Neural cell (in vitro differentiated cells): ENCODE measurements around the gene LRRC18. TPM values are rescaled to one million over a fixed set of nuclear protein-coding genes. Genes with fewer than 3 reads are reported as not detected.

Source experiments
- H2AFZ ChIP-seq: fragments of 200-600, 300-800 bp; sonication (generic), shearing (Covaris generic); 2 replicates; pipeline ENCODE4 v1.6.0; 2014; ENCODE audit warnings: low read depth, mild to moderate bottlenecking, antibody characterized with exemption, low read length, moderate library complexity
- H3F3A ChIP-seq: fragments of 200-600 bp; shearing (Covaris generic); 2 replicates; pipeline ENCODE4 v1.6.1; 2016; ENCODE audit warnings: mild to moderate bottlenecking, moderate library complexity, mixed read lengths, antibody characterized with exemption, low read length; ENCODE audit not compliant: insufficient read depth, poor library complexity, severe bottlenecking
- H3K27ac ChIP-seq: fragments of 200-600, 300-800 bp; sonication (generic), shearing (Covaris generic); 2 replicates; pipeline ENCODE4 v1.5.1; 2014; ENCODE audit warnings: mild to moderate bottlenecking, low read length, moderate library complexity
- H3K27me3 ChIP-seq: fragments of 300-800, 200-600 bp; sonication (generic), shearing (Covaris generic); 2 replicates; pipeline ENCODE4 v1.6.0; 2014; ENCODE audit warnings: mild to moderate bottlenecking, low read depth, low read length, moderate library complexity; ENCODE audit not compliant: insufficient read depth
- H3K36me3 ChIP-seq: fragments of 300-800, 200-600 bp; sonication (generic), shearing (Covaris generic); 2 replicates; pipeline ENCODE4 v1.5.1; 2014; ENCODE audit warnings: mild to moderate bottlenecking, antibody characterized with exemption, low read length, moderate library complexity; ENCODE audit not compliant: insufficient read depth
- H3K4me2 ChIP-seq: fragments of 300-800, 200-600 bp; sonication (generic), shearing (Covaris generic); 2 replicates; pipeline ENCODE4 v1.6.0; 2014; ENCODE audit warnings: mild to moderate bottlenecking, low read length
- H3K4me3 ChIP-seq: fragments of 300-800, 200-600 bp; sonication (generic), shearing (Covaris generic); 2 replicates; pipeline ENCODE4 v1.5.1; 2014; ENCODE audit warnings: mild to moderate bottlenecking, low read length, moderate library complexity
- H3K79me2 ChIP-seq: fragments of 200-600 bp; shearing (Covaris generic); replicated peaks from 2 replicates; pipeline ENCODE4 v1.6.0; 2014; ENCODE audit warnings: mild to moderate bottlenecking, low read length, moderate library complexity; ENCODE audit not compliant: insufficient read depth
- H3K9ac ChIP-seq: fragments of 300-800, 200-600 bp; sonication (generic), shearing (Covaris generic); 2 replicates; pipeline ENCODE4 v1.6.1; 2016; ENCODE audit warnings: mild to moderate bottlenecking, low read length, mixed read lengths
- H3K9me2 ChIP-seq: fragments of 200-600 bp; shearing (Covaris generic); 2 replicates; pipeline ENCODE4 v1.6.1; 2016; ENCODE audit warnings: mild to moderate bottlenecking, low read length, mixed read lengths; ENCODE audit not compliant: insufficient read depth
- H3K9me3 ChIP-seq: fragments of 200-600, 300-800 bp; sonication (generic), shearing (Covaris generic); 2 replicates; pipeline ENCODE4 v1.6.1; 2016; ENCODE audit warnings: mild to moderate bottlenecking, mixed run types, low read length, moderate library complexity, mixed read lengths
- H4K20me1 ChIP-seq: fragments of 200-600 bp; shearing (Covaris generic); 2 replicates; pipeline ENCODE4 v1.6.1; 2016; ENCODE audit warnings: mild to moderate bottlenecking, mixed run types; ENCODE audit not compliant: insufficient read depth
- CTCF ChIP-seq: fragments of 450-650 bp; IDR thresholded peaks from 2 replicates; pipeline ENCODE4 v1.5.1; 2014; ENCODE audit warnings: antibody characterized with exemption, mild to moderate bottlenecking, moderate library complexity; ENCODE audit not compliant: poor library complexity, severe bottlenecking
- EP300 ChIP-seq: fragments of 450-650 bp; conservative IDR thresholded peaks from 2 replicates; pipeline ENCODE4 v1.6.1; 2014; ENCODE audit warnings: antibody characterized with exemption, mild to moderate bottlenecking, moderate library complexity; ENCODE audit not compliant: poor library complexity, severe bottlenecking
- EZH2 ChIP-seq: fragments of 200-600, 300-800 bp; shearing (Covaris generic), sonication (generic); IDR thresholded peaks from 2 replicates; pipeline ENCODE4 v1.6.1; 2014; ENCODE audit warnings: antibody characterized with exemption, low read length, borderline replicate concordance, mild to moderate bottlenecking; ENCODE audit not compliant: insufficient read depth, poor library complexity, severe bottlenecking
- MXI1 ChIP-seq: fragments of 450-650 bp; conservative IDR thresholded peaks from 2 replicates; pipeline ENCODE4 v1.6.1; 2014; ENCODE audit warnings: antibody characterized with exemption, mild to moderate bottlenecking; ENCODE audit not compliant: poor library complexity, severe bottlenecking
- POLR2AphosphoS5 ChIP-seq: IDR thresholded peaks from 2 replicates; pipeline ENCODE4 v1.6.1; 2012
- RAD21 ChIP-seq: fragments of 450-650 bp; conservative IDR thresholded peaks from 2 replicates; pipeline ENCODE4 v1.6.1; 2014; ENCODE audit warnings: antibody characterized with exemption, mild to moderate bottlenecking, moderate library complexity
- REST ChIP-seq: IDR thresholded peaks from 2 replicates; pipeline ENCODE4 v1.6.1; 2012; ENCODE audit warnings: borderline replicate concordance
- SMC3 ChIP-seq: fragments of 450-650 bp; conservative IDR thresholded peaks from 2 replicates; pipeline ENCODE4 v1.6.1; 2014; ENCODE audit warnings: antibody characterized with exemption, mild to moderate bottlenecking, moderate library complexity; ENCODE audit not compliant: poor library complexity
- TAF1 ChIP-seq: IDR thresholded peaks from 2 replicates; pipeline ENCODE4 v1.6.1; 2012; ENCODE audit warnings: low read depth
- polyA plus RNA-seq: library from polyadenylated mRNA; depleted of rRNA; stranded (reverse); fragments of >200 nt; gene quantifications from 2 replicates; pipeline ENCODE4 v1.2.3, GENCODE V29; 2014

The LRRC18 gene
- polyA plus RNA-seq, 1 donor from 2014 or later, result not detected

- no peaks in the 10 kb centered on the region for H3K36me3 ChIP-seq
- H3K27me3 ChIP-seq, result no peaks in the 10 kb centered on the region
- H3K9me3 ChIP-seq, result no peaks in the 10 kb centered on the region
- H3K79me2 ChIP-seq, result no peaks in the 10 kb centered on the region
- no peak overlapping the region for H2AFZ ChIP-seq
- H3K4me2 ChIP-seq, result no peak overlapping the region
- no peaks in the 10 kb centered on the region for H4K20me1 ChIP-seq
- H3K4me3 ChIP-seq, result no peak overlapping the region
- no peak overlapping the region for H3K27ac ChIP-seq
- TF ChIP-seq SMC3 (no peak), CTCF (no peak), REST (no peak), TAF1 (no peak), POLR2AphosphoS5 (no peak), RAD21 (no peak), EP300 (no peak), EZH2 (no peak), MXI1 (no peak)
- no peaks in the 10 kb centered on the region for H3F3A ChIP-seq
- H3K9ac ChIP-seq, result no peak overlapping the region
- H3K9me2 ChIP-seq, result no peaks in the 10 kb centered on the region
Measured at GRCh38 chr10:48906841-48907240, 32.8 kb downstream of the LRRC18 start.

GRCh38 chr10:48905311-48905710, 34.3 kb downstream of the LRRC18 start:
- no peak overlapping the region for H3K4me2 ChIP-seq
- H3K4me3 ChIP-seq, result no peak overlapping the region
- no peak overlapping the region for H3K9ac ChIP-seq
- no peaks in the 10 kb centered on the region for H3K79me2 ChIP-seq
- H3F3A ChIP-seq, result no peaks in the 10 kb centered on the region
- TF ChIP-seq CTCF, result no peak
- TF ChIP-seq SMC3, result no peak
- H3K27me3 ChIP-seq, result no peaks in the 10 kb centered on the region
- no peaks in the 10 kb centered on the region for H3K9me2 ChIP-seq
- no peaks in the 10 kb centered on the region for H3K9me3 ChIP-seq
- H3K27ac ChIP-seq, result no peak overlapping the region
- H2AFZ ChIP-seq, result no peak overlapping the region
- no peaks in the 10 kb centered on the region for H3K36me3 ChIP-seq
- no peaks in the 10 kb centered on the region for H4K20me1 ChIP-seq
